HG03432 (cell line): ENCODE data around the gene S100A5.

Experiments used
- ATAC-seq: cut with Tn5 transposase; IDR thresholded peaks from one replicate; pipeline ENCODE4 v1.9.1; 2021; ENCODE audit warnings: mild to moderate bottlenecking, moderate library complexity; ENCODE audit not compliant: unreplicated experiment

S100A5 gene

GRCh38 chr1:153548722-153549688 is 8.3 kb upstream of the S100A5 start, which contains the start of gene S100A3:
S100A3 (minus strand) TSS chr1:153549258; CDS start chr1:153548485, 773 bp downstream.
- ATAC-seq: no peak

DNA sequence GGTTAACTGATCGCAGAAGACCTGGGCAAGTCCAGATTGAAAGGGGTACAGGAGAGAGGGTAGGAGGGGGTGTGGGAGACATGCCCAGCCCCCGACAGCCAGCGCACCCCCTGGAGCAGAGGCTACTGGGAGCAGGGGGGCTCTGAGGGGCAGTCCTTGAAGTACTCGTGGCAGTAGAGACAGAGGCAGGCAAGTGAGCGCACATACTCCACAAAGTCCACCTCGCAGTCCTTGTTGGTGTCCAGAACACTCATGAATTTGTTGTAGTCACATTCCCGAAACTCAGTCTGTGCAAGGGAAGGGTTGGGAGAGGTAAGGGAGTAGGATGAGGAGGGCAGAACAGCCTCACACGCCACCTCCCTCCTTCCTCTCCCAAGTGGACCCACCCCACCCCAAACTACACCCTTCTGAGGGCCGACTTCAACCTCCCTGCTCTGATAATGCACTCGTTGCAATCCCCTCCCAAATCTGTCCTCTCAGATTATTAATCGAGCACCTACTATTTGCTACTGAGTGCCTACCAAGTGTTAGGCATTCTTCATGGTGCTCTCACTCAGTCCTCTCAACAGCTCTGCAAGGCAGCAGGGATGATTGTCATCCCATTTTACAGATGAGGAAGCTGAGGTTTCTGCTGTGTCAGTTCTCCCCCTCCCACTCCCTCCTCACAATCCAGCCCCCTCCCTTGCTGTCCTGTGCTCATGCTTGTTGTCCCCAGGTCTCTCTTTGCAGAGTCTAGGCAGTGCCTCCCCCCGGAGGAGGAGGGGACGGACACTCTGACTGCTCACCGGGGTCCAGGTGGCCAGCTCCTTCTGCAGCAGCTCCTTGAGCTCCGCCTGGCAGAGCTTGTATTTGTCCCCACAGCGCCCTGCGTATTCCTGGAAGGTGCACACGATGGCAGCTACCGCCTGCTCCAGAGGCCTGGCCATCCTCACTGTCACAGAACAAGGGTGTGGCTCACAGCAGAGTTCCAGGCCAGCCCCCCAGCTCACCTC is 7.1 kb upstream of the S100A5 start:
- ATAC-seq: no peak

DNA sequence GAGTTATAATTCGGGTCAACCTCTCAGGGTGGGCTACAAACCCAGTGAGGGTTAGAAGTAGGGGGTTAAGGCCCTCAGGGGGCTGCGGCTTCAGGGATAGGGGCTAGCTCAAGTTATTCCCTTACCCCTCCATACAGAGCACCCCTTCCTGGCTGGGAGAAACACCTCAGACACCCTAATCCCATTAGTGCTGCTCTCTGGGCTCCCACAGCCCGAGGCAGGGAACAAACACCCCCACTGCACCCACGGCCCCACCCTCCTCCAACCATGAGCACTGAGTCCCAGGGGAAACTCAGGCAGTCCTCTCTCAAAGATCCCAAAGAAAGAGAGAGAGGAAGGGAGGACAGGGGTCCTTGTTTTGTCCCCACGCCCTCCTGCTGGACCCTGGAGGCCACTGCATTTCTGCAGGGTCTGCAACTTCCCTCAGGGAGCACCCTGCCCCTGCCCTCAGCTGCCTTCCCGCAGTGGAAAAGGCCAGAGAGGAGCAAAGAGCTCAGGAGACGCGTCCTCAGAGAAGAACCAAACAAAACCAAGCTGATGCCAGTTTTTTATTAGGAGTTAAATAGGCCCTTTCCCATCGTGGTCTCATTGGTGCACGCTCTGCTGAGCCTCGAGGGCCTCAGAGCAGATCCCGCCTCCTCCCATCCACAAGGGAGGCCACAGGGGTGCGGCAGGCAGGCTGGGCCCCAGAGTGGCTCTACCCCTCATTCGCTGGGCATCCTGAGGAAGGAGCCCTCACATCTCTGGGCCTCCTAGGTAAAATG is 6.2 kb upstream of the S100A5 start:
- ATAC-seq: no peak

GRCh38 chr1:153546371-153546770 is 5.6 kb upstream of the S100A5 start:
- ATAC-seq: no peak

- peak; percentile 82 for ATAC-seq
Measured at GRCh38 chr1:153545067-153546055, 4.6 kb upstream of the S100A5 start, which contains the start of gene S100A4. S100A4 (minus strand) TSS chr1:153545806; CDS start chr1:153544794, 1,012 bp downstream.

DNA sequence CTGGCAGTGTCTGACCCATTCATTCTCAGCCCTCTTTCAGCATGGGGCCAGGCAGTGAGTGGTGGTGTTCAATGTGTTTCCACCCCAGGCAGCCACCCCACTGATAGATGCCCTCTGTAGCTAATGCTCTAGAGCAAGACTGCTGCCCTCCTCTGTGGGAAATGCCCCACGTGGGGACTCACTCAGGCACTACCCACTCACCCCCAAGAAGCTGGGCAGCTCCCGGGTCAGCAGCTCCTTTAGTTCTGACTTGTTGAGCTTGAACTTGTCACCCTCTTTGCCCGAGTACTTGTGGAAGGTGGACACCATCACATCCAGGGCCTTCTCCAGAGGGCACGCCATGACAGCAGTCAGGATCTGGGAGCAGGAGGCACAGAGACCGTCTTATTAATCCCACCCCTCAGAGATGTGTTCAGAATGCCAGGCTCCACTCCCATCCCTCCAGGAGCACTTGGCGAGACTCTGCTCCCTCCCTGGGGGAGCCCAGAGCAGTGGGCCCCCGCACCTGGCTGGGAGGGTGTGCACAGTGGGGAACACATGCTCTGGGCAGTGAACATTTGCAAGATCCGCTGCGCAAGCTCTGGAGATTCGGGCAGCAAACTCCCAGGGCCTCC is 3.8 kb upstream of the S100A5 start:
- ATAC-seq: no peak

GRCh38 chr1:153543736-153544135 is 3.0 kb upstream of the S100A5 start:
- ATAC-seq: no peak

GRCh38 chr1:153542956-153543711 is 2.4 kb upstream of the S100A5 start:
- no peak for ATAC-seq

DNA sequence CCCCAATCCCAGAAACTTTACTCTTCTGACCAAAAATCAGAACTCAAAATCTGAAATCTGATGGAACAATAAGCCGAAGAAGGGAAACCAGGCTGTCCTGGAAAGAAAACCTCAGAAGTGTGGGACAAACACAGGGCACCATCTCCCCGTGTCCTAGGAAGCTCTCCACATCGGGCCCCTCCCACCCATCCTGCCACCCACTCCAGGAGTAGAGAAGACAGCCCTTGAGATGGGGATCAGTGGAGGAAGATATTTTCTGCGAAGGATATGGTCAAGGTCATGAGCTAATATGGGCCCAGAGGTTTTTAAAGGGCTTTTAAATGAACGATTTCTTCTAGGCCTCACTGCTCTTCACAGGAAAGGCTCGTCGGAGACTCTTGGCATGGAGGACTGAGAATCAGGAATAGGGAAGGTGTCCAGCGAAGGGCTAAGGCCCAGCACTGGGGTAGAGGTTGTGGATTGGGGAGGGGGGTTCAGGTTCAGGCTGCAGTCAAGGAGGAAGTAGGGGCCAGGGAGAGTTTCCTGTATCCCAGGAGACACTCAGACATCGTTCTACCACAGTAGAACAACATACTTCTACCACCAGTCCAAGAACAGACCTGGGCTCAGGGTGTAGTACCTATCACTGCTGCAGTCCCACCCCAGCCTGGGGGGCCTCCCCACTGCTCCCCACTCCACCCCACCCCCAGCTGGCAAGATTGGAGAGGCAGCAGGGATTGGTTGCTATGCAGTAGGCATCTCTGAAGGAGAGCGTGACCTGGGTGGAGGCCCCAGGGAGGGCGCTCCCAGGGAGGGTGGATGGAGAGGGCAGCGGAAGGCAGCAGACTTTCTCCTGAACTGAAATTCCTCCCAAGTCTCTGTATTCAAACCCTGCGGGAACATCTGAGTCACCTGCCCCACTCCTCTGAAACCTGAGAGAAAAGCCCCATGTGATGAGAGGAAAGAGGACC is 1.2 kb upstream of the S100A5 start:
- no peak for ATAC-seq

DNA sequence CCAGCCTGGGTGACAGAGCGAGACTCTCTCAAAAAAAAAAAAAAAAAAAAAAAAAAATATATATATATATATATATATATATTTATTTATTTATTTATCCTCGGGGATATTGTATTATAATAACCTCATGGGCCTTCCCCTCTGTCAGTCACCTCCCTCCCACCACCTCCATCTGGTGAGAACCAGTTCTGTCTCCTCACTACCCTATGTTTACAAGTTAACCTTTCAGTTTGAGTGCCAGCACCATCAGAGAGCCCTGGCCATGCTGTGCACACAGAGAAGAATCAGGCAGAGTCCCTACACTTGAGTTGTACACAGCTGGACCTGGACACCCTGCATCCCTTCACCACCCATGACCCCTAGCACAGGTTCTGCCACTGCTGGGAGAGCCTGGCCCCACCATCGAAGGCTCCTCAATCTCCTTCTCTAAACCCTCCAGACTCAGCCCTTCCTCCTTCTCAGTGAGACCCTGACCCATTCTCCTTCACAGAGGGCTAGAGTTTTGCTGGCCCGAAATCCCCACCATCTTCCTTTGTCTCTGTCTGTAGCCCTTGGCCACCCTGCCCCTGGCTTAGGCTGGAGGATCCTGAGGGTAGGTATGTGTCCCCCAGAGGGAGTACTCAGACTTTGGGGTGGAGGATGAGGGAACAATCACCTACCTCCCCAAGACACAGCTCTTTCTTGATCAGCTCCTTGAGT is 1.2 kb downstream of the S100A5 start:
- ATAC-seq: no peak

GRCh38 chr1:153538315-153538821 is 2.4 kb downstream of the S100A5 start:
- ATAC-seq: no peak

GRCh38 chr1:153537376-153537730 is 3.4 kb downstream of the S100A5 start:
- no peak for ATAC-seq

GRCh38 chr1:153536671-153537375 is 3.9 kb downstream of the S100A5 start:
- ATAC-seq: no peak

DNA sequence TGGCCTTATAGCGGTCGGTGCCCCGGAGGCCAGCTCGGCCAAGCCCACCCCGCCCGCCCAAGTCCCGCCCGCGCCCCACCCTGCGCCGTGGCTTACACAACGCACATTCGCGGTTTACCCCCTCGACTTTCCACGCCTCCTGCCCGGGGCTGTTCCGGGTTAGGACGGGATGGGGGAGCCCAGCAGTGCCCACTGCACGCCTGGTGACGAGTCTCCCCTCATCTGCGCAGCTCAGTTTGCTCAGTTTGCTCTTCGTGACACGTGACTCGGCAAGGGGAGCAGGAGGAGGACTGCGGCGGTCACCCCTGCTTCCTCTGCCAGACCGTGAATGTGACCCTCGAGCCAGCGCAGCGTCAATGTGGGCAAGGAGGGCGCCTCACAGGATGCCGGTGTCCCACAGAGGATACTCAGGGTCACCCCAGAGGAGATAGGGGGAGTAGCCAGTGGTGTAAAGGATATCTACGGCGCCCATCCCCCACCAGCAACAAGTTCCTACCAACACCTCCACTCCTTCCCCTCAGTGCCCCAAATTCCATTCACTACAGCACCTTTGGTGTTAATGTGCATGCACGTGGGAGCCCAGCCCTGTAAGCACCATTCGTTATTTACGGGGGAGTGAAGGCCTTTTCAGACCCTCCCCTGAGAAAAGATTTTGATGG is 4.6 kb downstream of the S100A5 start:
- peak; percentile 50 for ATAC-seq
